Retinal pigment epithelial cell (primary cell): Measurements from ENCODE around the gene DYRK1A.

Experiments used
- DNase-seq: peaks from one replicate; pipeline ENCODE4 v3.0.0-alpha.2; 2010; ENCODE audit warnings: low read depth
- H3K4me3 ChIP-seq: 2 replicates; pipeline ENCODE4 v1.5.1; 2011; ENCODE audit warnings: mild to moderate bottlenecking, low read length, control low read depth, moderate library complexity
- CTCF ChIP-seq: conservative IDR thresholded peaks from 2 replicates; pipeline ENCODE4 v1.5.1; 2011; ENCODE audit warnings: low read depth, low read length, control low read depth, inconsistent platforms

The DYRK1A gene

GRCh38 chr21:37408464-37409193 lies 42.1 kb downstream of the DYRK1A start:
- no peak overlapping the region for H3K4me3 ChIP-seq
- DNase-seq = no peak
- no peak for TF ChIP-seq CTCF

- no peak overlapping the region for H3K4me3 ChIP-seq
- no peak for TF ChIP-seq CTCF
- no peak for DNase-seq
These were observed 44.1 kb downstream of the DYRK1A start for GRCh38 chr21:37410639-37411038.

- H3K4me3 ChIP-seq = no peak overlapping the region
- no peak for DNase-seq
- no peak for TF ChIP-seq CTCF
These were observed 46.2 kb downstream of the DYRK1A start for GRCh38 chr21:37412603-37413360.

- H3K4me3 ChIP-seq = no peak overlapping the region
- TF ChIP-seq CTCF = no peak
- DNase-seq = no peak
These were observed 47.1 kb downstream of the DYRK1A start for GRCh38 chr21:37413553-37414291.

GRCh38 chr21:37414292-37415253 lies 48.0 kb downstream of the DYRK1A start:
- no peak overlapping the region for H3K4me3 ChIP-seq
- DNase-seq = no peak
- no peak for TF ChIP-seq CTCF

GRCh38 chr21:37415939-37416338 lies 49.4 kb downstream of the DYRK1A start:
- no peak overlapping the region for H3K4me3 ChIP-seq
- no peak for TF ChIP-seq CTCF
- DNase-seq = no peak
